Measurements from ENCODE around the gene RALGDS.
A peak's percentile ranks its signal among the peaks of the same experiment; 100 is the strongest.

Gene RALGDS

GRCh38 chr9:133161547-133161950 lies 40.5 kb upstream of the RALGDS start:
- H3K4me3 ChIP-seq (ENCODE audit: low read length) = no peak overlapping the region
- peaks cover 4% of the 10 kb centered on the region for H3K4me1 ChIP-seq (ENCODE audit: control insufficient read depth, insufficient read depth, low read length)
- no peaks in the 10 kb centered on the region for H3K27me3 ChIP-seq (ENCODE audit: control insufficient read depth, insufficient read depth, low read length)
- no peak overlapping the region for H3K9ac ChIP-seq (ENCODE audit: low read length)
- H3K27ac ChIP-seq (ENCODE audit: low read depth, low read length) = no peak overlapping the region
- H3K36me3 ChIP-seq (ENCODE audit: control insufficient read depth, insufficient read depth, low read length) = no peaks in the 10 kb centered on the region

- H3K27ac ChIP-seq (ENCODE audit: low read depth, low read length) = no peak overlapping the region
- H3K9ac ChIP-seq (ENCODE audit: low read length) = no peak overlapping the region
- H3K27me3 ChIP-seq (ENCODE audit: control insufficient read depth, insufficient read depth, low read length) = no peaks in the 10 kb centered on the region
- peaks cover 4% of the 10 kb centered on the region for H3K4me1 ChIP-seq (ENCODE audit: control insufficient read depth, insufficient read depth, low read length)
- H3K4me3 ChIP-seq (ENCODE audit: low read length) = no peak overlapping the region
- no peaks in the 10 kb centered on the region for H3K36me3 ChIP-seq (ENCODE audit: control insufficient read depth, insufficient read depth, low read length)
Measured at GRCh38 chr9:133160742-133161546, 39.9 kb upstream of the RALGDS start.

DNA sequence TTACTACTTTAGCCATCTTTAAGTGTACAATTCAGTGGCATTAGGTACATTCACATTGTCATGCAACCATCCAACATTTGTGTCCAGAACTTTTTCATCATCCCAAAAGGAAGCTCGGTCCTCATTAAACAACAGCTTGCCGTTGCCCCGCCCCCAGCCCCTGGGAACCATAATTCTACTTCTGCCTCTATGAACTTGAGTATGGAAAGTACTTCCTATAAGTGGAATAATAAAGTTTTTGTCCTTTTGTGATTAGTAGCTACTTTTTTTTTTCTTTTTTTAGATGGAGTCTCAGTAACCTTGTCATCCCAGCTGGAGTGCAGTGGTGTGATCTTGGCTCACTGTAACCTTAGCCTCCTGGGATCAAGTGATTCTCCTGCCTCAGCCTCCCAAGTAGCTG lies 37.7 kb upstream of the RALGDS start:
- Histone ChIP-seq H3K4me1 (ENCODE audit: control insufficient read depth, insufficient read depth, low read length) (peaks cover 4% of the 10 kb centered on the region), H3K27ac (ENCODE audit: low read depth, low read length) (no peak overlapping the region), H3K27me3 (ENCODE audit: control insufficient read depth, insufficient read depth, low read length) (no peaks in the 10 kb centered on the region), H3K4me3 (ENCODE audit: low read length) (no peak overlapping the region), H3K36me3 (ENCODE audit: control insufficient read depth, insufficient read depth, low read length) (no peaks in the 10 kb centered on the region), H3K9ac (ENCODE audit: low read length) (no peak overlapping the region)

- Histone ChIP-seq H3K36me3 (ENCODE audit: control insufficient read depth, insufficient read depth, low read length) (no peaks in the 10 kb centered on the region), H3K27ac (ENCODE audit: low read depth, low read length) (no peak overlapping the region), H3K27me3 (ENCODE audit: control insufficient read depth, insufficient read depth, low read length) (no peaks in the 10 kb centered on the region), H3K9ac (ENCODE audit: low read length) (no peak overlapping the region), H3K4me1 (ENCODE audit: control insufficient read depth, insufficient read depth, low read length) (no peaks in the 10 kb centered on the region), H3K4me3 (ENCODE audit: low read length) (no peak overlapping the region)
Measured at GRCh38 chr9:133155156-133155555, 34.1 kb upstream of the RALGDS start.

- no peak overlapping the region for H3K4me3 ChIP-seq (ENCODE audit: low read length)
- H3K27ac ChIP-seq (ENCODE audit: low read depth, low read length) = no peak overlapping the region
- no peak overlapping the region for H3K9ac ChIP-seq (ENCODE audit: low read length)
- peaks cover 3% of the 10 kb centered on the region for H3K4me1 ChIP-seq (ENCODE audit: control insufficient read depth, insufficient read depth, low read length)
- H3K36me3 ChIP-seq (ENCODE audit: control insufficient read depth, insufficient read depth, low read length) = no peaks in the 10 kb centered on the region
- no peaks in the 10 kb centered on the region for H3K27me3 ChIP-seq (ENCODE audit: control insufficient read depth, insufficient read depth, low read length)
Measured at GRCh38 chr9:133154097-133154989, 33.3 kb upstream of the RALGDS start.

DNA sequence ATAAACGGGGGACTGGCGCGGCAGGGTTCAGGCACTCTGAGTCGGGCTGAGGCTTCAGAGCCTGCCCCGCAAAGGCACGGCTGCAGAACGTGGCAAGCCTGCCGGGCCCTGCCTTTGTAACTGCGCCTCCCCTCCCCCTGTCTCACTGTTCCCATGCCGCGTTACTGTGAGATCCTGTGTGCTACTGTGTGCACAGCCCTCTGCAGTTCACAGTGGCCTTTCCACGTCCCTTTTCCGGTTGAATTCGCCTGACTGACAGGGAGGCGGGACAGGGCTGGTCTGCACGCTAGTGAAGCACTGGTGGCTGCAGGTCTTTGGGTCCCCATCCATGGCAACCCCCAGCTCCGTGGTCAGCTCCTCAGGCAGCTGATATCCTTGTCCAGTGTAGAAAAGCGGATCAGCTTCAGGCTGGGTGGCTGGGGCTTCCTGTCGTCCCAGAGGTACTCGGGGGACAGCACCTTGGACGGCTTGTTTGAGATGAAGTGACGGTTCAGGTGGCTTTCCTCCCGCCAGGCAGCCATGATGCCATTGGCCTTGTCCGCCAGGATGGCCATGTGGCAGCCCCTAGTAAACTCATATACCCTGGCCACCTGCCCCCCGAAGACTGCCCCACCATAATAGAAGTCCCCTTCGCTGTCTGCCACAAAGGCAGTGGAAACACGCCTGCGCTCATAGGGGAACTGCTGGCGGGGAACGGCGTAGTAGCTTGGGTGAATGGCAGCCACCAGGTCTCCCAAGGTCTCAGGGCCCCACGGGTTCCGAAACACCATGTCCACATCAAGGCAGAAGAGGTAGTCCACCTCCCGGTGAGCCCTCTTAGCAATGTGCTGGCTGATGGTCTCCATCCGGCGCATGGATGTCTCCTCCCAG lies 32.4 kb upstream of the RALGDS start:
- Histone ChIP-seq H3K27ac (ENCODE audit: low read depth, low read length) (no peak overlapping the region), H3K36me3 (ENCODE audit: control insufficient read depth, insufficient read depth, low read length) (no peaks in the 10 kb centered on the region), H3K9ac (ENCODE audit: low read length) (no peak overlapping the region), H3K4me1 (ENCODE audit: control insufficient read depth, insufficient read depth, low read length) (peaks cover 5% of the 10 kb centered on the region), H3K27me3 (ENCODE audit: control insufficient read depth, insufficient read depth, low read length) (no peaks in the 10 kb centered on the region), H3K4me3 (ENCODE audit: low read length) (no peak overlapping the region)

- Histone ChIP-seq H3K27me3 (ENCODE audit: control insufficient read depth, insufficient read depth, low read length) (no peaks in the 10 kb centered on the region), H3K9ac (ENCODE audit: low read length) (no peak overlapping the region), H3K4me1 (ENCODE audit: control insufficient read depth, insufficient read depth, low read length) (peaks cover 14% of the 10 kb centered on the region), H3K27ac (ENCODE audit: low read depth, low read length) (no peak overlapping the region), H3K36me3 (ENCODE audit: control insufficient read depth, insufficient read depth, low read length) (no peaks in the 10 kb centered on the region), H3K4me3 (ENCODE audit: low read length) (no peak overlapping the region)
Measured at GRCh38 chr9:133151601-133152525, 30.8 kb upstream of the RALGDS start.

DNA sequence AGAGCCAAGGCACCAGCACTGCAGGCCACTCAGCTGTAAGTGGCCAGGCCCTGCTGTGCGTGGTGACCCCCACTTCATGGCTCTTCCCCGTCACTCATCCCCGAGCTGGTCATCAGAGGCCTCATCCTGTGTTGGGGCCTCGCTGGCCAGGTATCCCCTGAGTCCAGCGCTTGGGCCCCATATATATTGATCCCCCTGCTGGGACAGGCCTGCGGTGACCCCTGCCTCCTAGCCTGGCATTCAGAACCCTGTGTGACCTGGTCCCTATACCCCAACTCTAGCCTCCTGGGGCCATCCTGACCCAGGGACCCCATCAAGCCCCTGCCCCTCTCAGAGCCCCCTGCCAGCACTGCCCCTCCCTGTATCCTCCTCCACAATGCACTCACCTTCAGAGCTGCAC lies 30.0 kb upstream of the RALGDS start:
- Histone ChIP-seq H3K27me3 (ENCODE audit: control insufficient read depth, insufficient read depth, low read length) (no peaks in the 10 kb centered on the region), H3K9ac (ENCODE audit: low read length) (no peak overlapping the region), H3K36me3 (ENCODE audit: control insufficient read depth, insufficient read depth, low read length) (no peaks in the 10 kb centered on the region), H3K4me1 (ENCODE audit: control insufficient read depth, insufficient read depth, low read length) (peaks cover 14% of the 10 kb centered on the region), H3K27ac (ENCODE audit: low read depth, low read length) (no peak overlapping the region), H3K4me3 (ENCODE audit: low read length) (no peak overlapping the region)

DNA sequence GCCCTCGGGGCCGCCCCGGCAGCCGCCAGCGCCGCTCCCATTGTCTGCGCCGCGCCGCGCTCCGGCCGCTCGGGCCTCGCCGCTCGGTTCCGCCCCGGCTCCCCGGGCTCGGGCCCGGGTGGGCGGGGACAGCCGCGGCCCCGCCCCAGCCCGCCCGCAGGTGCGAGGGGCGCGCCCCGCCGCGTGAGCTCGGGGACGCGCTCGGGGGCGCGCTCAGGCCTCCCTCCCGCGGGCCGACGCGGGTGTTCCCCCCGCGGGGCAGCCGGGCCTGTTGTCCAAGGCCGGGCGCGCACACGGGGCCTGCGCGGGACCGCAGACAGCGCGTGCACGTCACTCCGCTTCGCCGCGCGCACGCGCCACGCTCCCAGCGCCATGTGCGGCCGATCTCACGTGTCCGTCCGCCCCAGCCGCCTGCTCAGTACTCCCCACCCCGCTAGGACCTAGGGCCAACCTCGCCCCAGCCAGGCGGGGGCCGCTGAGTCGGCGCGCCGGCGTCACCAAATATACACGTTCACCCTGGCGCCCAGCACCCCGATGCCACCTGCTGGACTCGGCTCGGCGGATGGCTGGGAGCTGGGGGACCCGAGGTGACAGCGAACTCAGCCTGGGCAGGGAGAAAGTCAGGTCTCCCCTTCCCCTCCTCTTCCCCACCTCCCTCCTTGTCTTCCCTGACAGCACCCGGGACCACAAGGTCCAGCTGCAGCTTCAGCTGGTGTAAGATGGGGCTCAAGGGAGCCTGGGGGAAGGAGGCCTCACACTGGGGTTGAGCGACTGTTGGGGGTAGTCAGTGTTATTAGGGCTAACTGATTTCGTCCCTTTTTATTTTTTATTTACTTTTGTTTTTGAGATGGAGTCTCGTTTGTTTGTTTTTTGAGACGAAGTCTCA lies 28.3 kb upstream of the RALGDS start:
- Histone ChIP-seq H3K27ac (ENCODE audit: low read depth, low read length) (peak overlapping the region; percentile 81), H3K36me3 (ENCODE audit: control insufficient read depth, insufficient read depth, low read length) (no peaks in the 10 kb centered on the region), H3K27me3 (ENCODE audit: control insufficient read depth, insufficient read depth, low read length) (no peaks in the 10 kb centered on the region), H3K4me1 (ENCODE audit: control insufficient read depth, insufficient read depth, low read length) (peaks cover 19% of the 10 kb centered on the region), H3K9ac (ENCODE audit: low read length) (peak overlapping the region; percentile 63), H3K4me3 (ENCODE audit: low read length) (peak overlapping the region; percentile 96)

DNA sequence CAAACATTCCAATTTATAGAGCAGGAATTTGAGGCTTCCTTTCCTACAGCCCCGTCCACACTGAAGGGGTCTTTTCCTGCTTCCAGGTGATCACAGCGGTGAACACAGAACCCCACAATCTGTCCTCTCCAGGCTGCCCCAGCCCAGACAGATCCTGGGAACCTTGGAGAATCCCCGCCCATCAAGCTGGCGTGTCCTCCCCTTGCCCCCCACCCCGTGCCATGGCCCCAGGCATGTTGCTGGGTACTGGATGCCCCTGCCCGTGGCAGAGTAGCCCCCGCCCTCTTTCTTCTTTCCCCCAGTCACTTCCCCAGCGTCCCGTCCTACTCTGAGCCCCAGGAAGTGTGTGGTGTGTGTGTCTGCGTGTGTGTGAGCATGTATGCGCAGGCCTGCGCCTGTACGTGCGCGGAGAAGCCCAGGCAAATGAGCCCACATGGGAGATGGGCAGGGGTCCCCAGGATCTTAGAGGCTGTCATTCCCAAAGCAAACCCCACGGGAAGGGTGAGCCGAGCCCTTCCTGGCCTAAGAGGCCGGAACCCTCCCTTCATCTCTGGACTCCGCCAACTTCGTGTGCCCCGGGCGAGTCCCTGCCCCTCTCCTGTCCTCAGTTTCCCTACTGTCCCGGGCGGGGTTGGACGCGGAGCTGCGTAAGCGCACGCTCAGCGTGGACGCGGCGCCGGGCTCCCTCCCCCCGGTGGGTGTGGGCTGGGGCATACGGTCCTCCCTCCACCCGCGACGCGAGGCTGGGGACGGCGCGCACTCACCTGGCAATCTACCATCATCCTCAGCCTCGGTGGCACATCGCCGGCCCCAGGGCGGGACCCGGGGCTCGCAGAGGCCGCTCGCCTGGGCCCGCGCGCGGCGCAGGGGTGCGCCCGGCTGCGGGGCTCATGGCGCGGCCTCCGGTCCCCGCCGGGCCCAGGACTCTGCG lies 27.4 kb upstream of the RALGDS start:
- peak overlapping the region; percentile 81 for H3K27ac ChIP-seq (ENCODE audit: low read depth, low read length)
- peak overlapping the region; percentile 92 for H3K9ac ChIP-seq (ENCODE audit: low read length)
- H3K36me3 ChIP-seq (ENCODE audit: control insufficient read depth, insufficient read depth, low read length) = no peaks in the 10 kb centered on the region
- peak overlapping the region; percentile 96 for H3K4me3 ChIP-seq (ENCODE audit: low read length)
- H3K27me3 ChIP-seq (ENCODE audit: control insufficient read depth, insufficient read depth, low read length) = no peaks in the 10 kb centered on the region
- H3K4me1 ChIP-seq (ENCODE audit: control insufficient read depth, insufficient read depth, low read length) = peaks cover 25% of the 10 kb centered on the region

Measured in rectal smooth muscle tissue (tissue), 1 donor.